Adrenal gland (tissue), 12 donors: ENCODE data around the gene ELK4. TPM values are rescaled to one million over a fixed set of nuclear protein-coding genes. Genes with fewer than 3 reads are reported as not detected.

Source experiments
- DNase-seq, 7 donors: peaks; one replicate each; pipeline ENCODE4 v3.0.0-alpha.2; 2019 to 2020
- H3K27ac ChIP-seq, 5 donors: fragments of 200-600 bp; sonication (generic) in 4 of 5; 1 replicate in 3 of 5; 2 replicates in 2 of 5; pipeline versions ENCODE4 v1.5.1 to v1.8.0; 2016 to 2020; ENCODE audit warnings: mild to moderate bottlenecking in 1 of 5
- H3K27me3 ChIP-seq: fragments of 200-600 bp; 2 replicates; pipeline ENCODE4 v1.8.0; 2021
- H3K36me3 ChIP-seq, 2 donors: fragments of 200-600 bp; replicated peaks in 1 of 2; 1 replicate in 1 of 2; 2 replicates in 1 of 2; pipeline versions ENCODE4 v1.5.1 to v1.8.0; 2018 to 2022
- H3K4me1 ChIP-seq, 2 donors: fragments of 200-600 bp; replicated peaks in 1 of 2; 1 replicate in 1 of 2; 2 replicates in 1 of 2; pipeline versions ENCODE4 v1.5.1 to v1.8.0; 2018 to 2021
- H3K4me3 ChIP-seq, 4 donors: fragments of 200-600 bp; sonication (generic) in 3 of 4; one replicate each; pipeline ENCODE4 v1.5.1; 2016 to 2018
- H3K9me3 ChIP-seq, 3 donors: fragments of 200-600 bp; sonication (generic) in 1 of 3; replicated peaks in 1 of 3; 1 replicate in 2 of 3; 2 replicates in 1 of 3; pipeline versions ENCODE4 v1.5.1 to v1.8.0; 2016 to 2021
- CTCF ChIP-seq, 6 experiments: fragments of 450-650 bp in 4 of 6; fragments of 200-600 bp in 2 of 6; sonication (generic) in 1 of 6; IDR thresholded peaks; 1 replicate in 5 of 6; 2 replicates in 1 of 6; pipeline versions ENCODE4 v1.5.1 to v1.8.0; 2016 to 2021; ENCODE audit warnings: antibody characterized with exemption in 6 of 6, mild to moderate bottlenecking in 2 of 6, moderate library complexity in 1 of 6
- POLR2A ChIP-seq, 2 donors: fragments of 450-650 bp; IDR thresholded peaks; one replicate each; pipeline ENCODE4 v1.6.1; 2017; ENCODE audit warnings: antibody characterized with exemption in 2 of 2, mild to moderate bottlenecking in 2 of 2, moderate library complexity in 1 of 2
- WGBS, 4 donors: extraction: QIAGEN DNeasy Blood & Tissue Kit in 2 of 4; methylation state at CpG; one replicate each; pipeline versions ENCODE4 v1.1.5 to v1.1.7; 2013 to 2017; 5-methylcytosine and 5-hydroxymethylcytosine counted together
- intact Hi-C, 2 donors: fragments of 100-400 bp; cut with DNase I; formaldehyde crosslinking; loops; one replicate each; pipeline versions ENCODE4 v1.14.1 to v1.15.0; 2022 to 2023
- polyA plus RNA-seq, 3 donors: library from polyadenylated mRNA; stranded (reverse); fragments of 200-250 nt in 2 of 3; fragments of 350-450 nt in 1 of 3; fragmentation: Illumina TruSeq in 1 of 3; extraction: RNeasy Lipid Tissue Mini Kit (QIAGEN cat#74804) in 1 of 3; gene quantifications; one replicate each; pipeline ENCODE4 v1.2.3, GENCODE V29; 2013 to 2014
- total RNA-seq, 9 donors: library from RNA; depleted of rRNA in 4 of 9; stranded (reverse); fragments of >200 nt in 4 of 9; fragments of 120-200 nt in 1 of 9; fragmentation: NEBNext Ultra II Directional in 1 of 9; extraction: Animal tissue kit (Norgen Biotek cat#: 25700) in 1 of 9; gene quantifications; one replicate each; pipeline versions ENCODE4 v1.1.0 to v1.2.4, GENCODE V29; 2013 to 2023
- donor health status: healthy with polysubstance abuse.
- donor health status: Bipolar disorder and iron deficiency.
- donor health status: DM: yes; HTN: yes; CAD: no.
- donor health status: DM: no; HTN: no; CAD: no.
- donor health status: DM: no; HTN: no; CAD: no.
- donor health status: DM: yes; HTN: yes; CAD: no.

ELK4 gene
- total and polyA plus RNA-seq, 12 donors, result 3.6 to 40.2 (median 14.0) TPM

DNA sequence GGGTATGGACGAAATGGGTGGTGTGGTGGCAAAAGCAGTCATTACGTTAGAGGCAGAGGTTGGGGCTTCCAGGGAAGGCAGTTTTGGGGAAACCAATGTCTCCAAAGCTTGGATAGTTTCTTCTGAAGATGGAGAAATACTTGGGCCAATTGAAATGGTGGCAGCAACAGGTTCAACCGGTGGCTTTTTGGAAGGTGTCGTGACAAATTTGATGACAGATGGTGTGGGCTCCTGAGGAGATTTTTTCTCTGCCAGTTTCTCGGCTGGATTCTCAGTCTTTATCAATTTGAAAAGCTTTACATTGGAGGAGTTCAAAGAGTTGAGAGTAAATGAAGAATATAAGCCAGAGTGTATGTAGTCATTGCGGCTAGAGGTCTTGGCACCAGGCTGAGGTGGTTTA, 11.5 kb downstream of the ELK4 start:
- Histone ChIP-seq H3K36me3 (peaks cover 0 to 50% of the 10 kb centered on the region in 2 donors), H3K9me3 (no peaks in the 10 kb centered on the region), H3K4me1 (peaks cover 0 to 5% of the 10 kb centered on the region in 2 donors), H3K27ac (no peak overlapping the region), H3K27me3 (no peaks in the 10 kb centered on the region), H3K4me3 (no peak overlapping the region)
- TF ChIP-seq POLR2A (IDR thresholded peaks at IDR 0.05), result no peak
- no peak for TF ChIP-seq CTCF (IDR thresholded peaks at IDR 0.05)
- intact Hi-C loops, result no loop called here
- no peak for DNase-seq
- WGBS, 4 donors, result 92 to 97% (median 94%) methylated on average over 6 of the region's 6 CpGs

GRCh38 chr1:205619376-205619775, 12.4 kb downstream of the ELK4 start:
- intact Hi-C loops, result no loop called here
- H3K4me1 ChIP-seq, result peaks cover 0 to 4% of the 10 kb centered on the region in 2 donors
- 86 to 94% (median 91%) methylated on average over 3 of the region's 3 CpGs for WGBS, 4 donors

GRCh38 chr1:205616563-205617293, 15.1 kb downstream of the ELK4 start:
- 80 to 94% (median 86%) methylated on average over 1 of the region's 1 CpG for WGBS, 4 donors
- intact Hi-C loops, result no loop called here
- Histone ChIP-seq H3K4me3 (no peak overlapping the region), H3K27me3 (no peaks in the 10 kb centered on the region), H3K9me3 (no peaks in the 10 kb centered on the region), H3K4me1 (no peaks in the 10 kb centered on the region), H3K36me3 (peaks cover 0 to 58% of the 10 kb centered on the region in 2 donors), H3K27ac (no peak overlapping the region)
- TF ChIP-seq CTCF (IDR thresholded peaks at IDR 0.05) (no peak), POLR2A (IDR thresholded peaks at IDR 0.05) (no peak)
- no peak for DNase-seq

More at GRCh38 chr1:205619376-205619775, 12.4 kb downstream of the ELK4 start:
- Histone ChIP-seq H3K27me3 (no peaks in the 10 kb centered on the region), H3K36me3 (peaks cover 0 to 53% of the 10 kb centered on the region in 2 donors), H3K9me3 (no peaks in the 10 kb centered on the region), H3K27ac (no peak overlapping the region), H3K4me3 (no peak overlapping the region)
- DNase-seq, result no peak
- TF ChIP-seq POLR2A (IDR thresholded peaks at IDR 0.05), result no peak

DNA sequence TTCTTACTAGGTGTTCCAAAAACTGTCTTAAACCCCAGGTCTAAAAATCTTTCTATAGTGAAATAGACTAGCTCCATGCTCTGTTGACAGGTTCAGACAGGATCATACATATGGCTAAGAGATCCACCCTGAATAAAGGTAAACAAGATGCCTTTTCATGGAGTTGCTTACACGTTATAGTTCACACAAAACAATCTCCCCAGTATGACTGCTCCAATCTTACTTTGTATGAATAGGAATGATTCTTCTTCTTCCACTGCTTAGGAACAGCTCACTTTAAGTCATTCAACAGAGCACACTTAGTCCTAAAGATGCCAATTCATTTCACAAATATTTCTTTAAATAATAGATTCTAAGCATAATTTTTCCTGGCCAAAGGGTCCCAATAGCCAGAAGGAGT, 16.0 kb downstream of the ELK4 start:
- 76 to 80% (median 78%) methylated on average over 1 of the region's 1 CpG for whole genome bisulfite sequencing, 4 donors
- Histone ChIP-seq H3K36me3 (peaks cover 0 to 50% of the 10 kb centered on the region in 2 donors), H3K4me1 (peaks cover 0 to 4% of the 10 kb centered on the region in 2 donors), H3K27ac (no peak overlapping the region), H3K9me3 (no peaks in the 10 kb centered on the region), H3K4me3 (no peak overlapping the region), H3K27me3 (no peaks in the 10 kb centered on the region)
- no peak for DNase-seq
- intact Hi-C loops, result no loop called here
- TF ChIP-seq POLR2A (IDR thresholded peaks at IDR 0.05), result no peak
- TF ChIP-seq CTCF (IDR thresholded peaks at IDR 0.05), result no peak
